Tibial nerve (tissue), 4 donors: Measurements from ENCODE around the gene RNF20. TPM values are rescaled to one million over a fixed set of nuclear protein-coding genes. Genes with fewer than 3 reads are reported as not detected.

Source experiments
- DNase-seq, 2 donors: peaks; one replicate each; pipeline ENCODE4 v3.0.0-alpha.2; 2019; ENCODE audit warnings: low spot score in 2 of 2
- H3K27ac ChIP-seq, 4 donors: fragments of 200-600 bp; sonication (generic) in 3 of 4; one replicate each; pipeline ENCODE4 v1.5.1; 2017 to 2019; ENCODE audit warnings: mild to moderate bottlenecking in 1 of 4
- H3K27me3 ChIP-seq, 2 donors: fragments of 200-600 bp; sonication (generic) in 1 of 2; one replicate each; pipeline versions ENCODE4 v1.5.1 to v1.6.0; 2017 to 2019
- H3K36me3 ChIP-seq, 3 donors: fragments of 200-600 bp; sonication (generic); one replicate each; pipeline ENCODE4 v1.5.1; 2018 to 2019
- H3K4me1 ChIP-seq, 4 donors: fragments of 200-600 bp; sonication (generic) in 3 of 4; one replicate each; pipeline ENCODE4 v1.5.1; 2017 to 2019
- H3K4me3 ChIP-seq, 4 donors: fragments of 200-600 bp; sonication (generic) in 3 of 4; one replicate each; pipeline ENCODE4 v1.5.1; 2017 to 2019; ENCODE audit warnings: mild to moderate bottlenecking in 1 of 4, moderate library complexity in 1 of 4
- H3K9me3 ChIP-seq, 4 donors: fragments of 200-600 bp; sonication (generic) in 3 of 4; one replicate each; pipeline ENCODE4 v1.5.1; 2017 to 2019
- CTCF ChIP-seq, 5 experiments: fragments of 200-600 bp in 3 of 5; fragments of 450-650 bp in 2 of 5; sonication (generic) in 3 of 5; IDR thresholded peaks; one replicate each; pipeline ENCODE4 v1.5.1; 2016 to 2019; ENCODE audit warnings: antibody characterized with exemption in 5 of 5, mild to moderate bottlenecking in 3 of 5, moderate library complexity in 2 of 5
- EP300 ChIP-seq, 2 donors: sonication (generic); formaldehyde crosslinking; IDR thresholded peaks; one replicate each; pipeline ENCODE4 v1.6.1; 2017; ENCODE audit warnings: antibody characterized with exemption in 2 of 2, mild to moderate bottlenecking in 1 of 2
- POLR2A ChIP-seq, 2 donors: fragments of 450-650 bp; IDR thresholded peaks; one replicate each; pipeline ENCODE4 v1.6.1; 2017; ENCODE audit warnings: antibody characterized with exemption in 2 of 2, mild to moderate bottlenecking in 2 of 2, moderate library complexity in 2 of 2
- WGBS, 2 donors: methylation state at CpG; one replicate each; pipeline ENCODE4 v1.1.5; 2018; 5-methylcytosine and 5-hydroxymethylcytosine counted together
- total RNA-seq, 4 donors: library from RNA; depleted of rRNA; stranded (reverse); fragments of >200 nt; gene quantifications; one replicate each; pipeline ENCODE4 v1.1.0, GENCODE V29; 2016

Gene RNF20
- total RNA-seq, 4 donors from 2014 or later = 17.8 to 28.5 (median 23.8) TPM

GRCh38 chr9:101487443-101487840 lies 46.2 kb upstream of the RNF20 start:
- Histone ChIP-seq H3K4me3 (peak overlapping the region; percentile 45 to 64 (median 59)), H3K4me1 (peaks cover 0 to 21% (median 0%) of the 10 kb centered on the region in 4 donors), H3K27ac (peak overlapping the region; percentile 55 to 85 (median 72)), H3K36me3 (no peaks in the 10 kb centered on the region), H3K27me3 (peaks cover 0 to 9% of the 10 kb centered on the region in 2 donors), H3K9me3 (peaks cover 0 to 4% (median 2%) of the 10 kb centered on the region in 4 donors)
- 41 to 44% methylated on average over 9 of the region's 9 CpGs for WGBS, 2 donors
- DNase-seq = no peak
- TF ChIP-seq POLR2A (IDR thresholded peaks at IDR 0.05) = no peak

GRCh38 chr9:101495810-101496209 lies 37.8 kb upstream of the RNF20 start:
- peaks cover 0 to 8% (median 2%) of the 10 kb centered on the region in 4 donors for H3K9me3 ChIP-seq
- H3K4me1 ChIP-seq = peaks cover 0 to 4% (median 0%) of the 10 kb centered on the region in 4 donors
- 22 to 24% methylated on average over 1 of the region's 1 CpG for WGBS, 2 donors
- H3K36me3 ChIP-seq = no peaks in the 10 kb centered on the region
- DNase-seq = no peak
- TF ChIP-seq CTCF (IDR thresholded peaks at IDR 0.05) = no peak
- TF ChIP-seq EP300 (IDR thresholded peaks at IDR 0.05) = no peak
- TF ChIP-seq POLR2A (IDR thresholded peaks at IDR 0.05) = no peak
- H3K4me3 ChIP-seq = no peak overlapping the region
- no peak overlapping the region for H3K27ac ChIP-seq
- H3K27me3 ChIP-seq = no peaks in the 10 kb centered on the region

- whole genome bisulfite sequencing, 2 donors = 38 to 43% methylated on average over 2 of the region's 2 CpGs
- Histone ChIP-seq H3K9me3 (no peaks in the 10 kb centered on the region), H3K36me3 (no peaks in the 10 kb centered on the region), H3K27me3 (no peaks in the 10 kb centered on the region), H3K4me1 (peaks cover 0 to 4% (median 0%) of the 10 kb centered on the region in 4 donors), H3K4me3 (no peak overlapping the region), H3K27ac (no peak overlapping the region)
- DNase-seq = no peak
- no peak for TF ChIP-seq EP300 (IDR thresholded peaks at IDR 0.05)
- no peak for TF ChIP-seq CTCF (IDR thresholded peaks at IDR 0.05)
- TF ChIP-seq POLR2A (IDR thresholded peaks at IDR 0.05) = no peak
Measured at GRCh38 chr9:101498323-101498722, 35.3 kb upstream of the RNF20 start.

- Histone ChIP-seq H3K27me3 (no peaks in the 10 kb centered on the region), H3K36me3 (no peaks in the 10 kb centered on the region), H3K27ac (no peak overlapping the region), H3K4me1 (no peaks in the 10 kb centered on the region), H3K9me3 (no peaks in the 10 kb centered on the region), H3K4me3 (no peak overlapping the region)
- TF ChIP-seq POLR2A (IDR thresholded peaks at IDR 0.05) (no peak), EP300 (IDR thresholded peaks at IDR 0.05) (no peak), CTCF (IDR thresholded peaks at IDR 0.05) (no peak)
- no peak for DNase-seq
Measured at GRCh38 chr9:101504188-101504587, 29.5 kb upstream of the RNF20 start.

GRCh38 chr9:101508211-101508610 lies 25.4 kb upstream of the RNF20 start:
- H3K4me1 ChIP-seq = peaks cover 0 to 6% (median 0%) of the 10 kb centered on the region in 4 donors
- WGBS, 2 donors = 26 to 32% methylated on average over 5 of the region's 5 CpGs
- H3K9me3 ChIP-seq = no peaks in the 10 kb centered on the region
- no peak overlapping the region for H3K4me3 ChIP-seq
- DNase-seq = no peak
- H3K27ac ChIP-seq = no peak overlapping the region
- H3K36me3 ChIP-seq = no peaks in the 10 kb centered on the region
- no peaks in the 10 kb centered on the region for H3K27me3 ChIP-seq
- TF ChIP-seq CTCF (IDR thresholded peaks at IDR 0.05) (no peak), POLR2A (IDR thresholded peaks at IDR 0.05) (no peak), EP300 (IDR thresholded peaks at IDR 0.05) (no peak)

- Histone ChIP-seq H3K4me3 (no peak overlapping the region), H3K9me3 (no peaks in the 10 kb centered on the region), H3K27me3 (no peaks in the 10 kb centered on the region), H3K36me3 (no peaks in the 10 kb centered on the region), H3K27ac (no peak overlapping the region), H3K4me1 (peaks cover 0 to 20% (median 0%) of the 10 kb centered on the region in 4 donors)
- WGBS, 2 donors = 78 to 86% methylated on average over 4 of the region's 4 CpGs
- no peak for DNase-seq
- no peak for TF ChIP-seq EP300 (IDR thresholded peaks at IDR 0.05)
- TF ChIP-seq POLR2A (IDR thresholded peaks at IDR 0.05) = no peak
Measured at GRCh38 chr9:101509572-101509971, 24.1 kb upstream of the RNF20 start.
